GM04503 (cell line): Measurements from ENCODE around the gene MAP7D3.
"Not testable (repeated sequence)": the region's sequence is repeated elsewhere in the genome, so short reads cannot be mapped to it uniquely, and the experiment has no call there.

Experiments
- DNase-seq: peaks from one replicate; pipeline ENCODE4 v3.0.0-alpha.2; 2012; ENCODE audit warnings: low read depth

The MAP7D3 gene

DNA sequence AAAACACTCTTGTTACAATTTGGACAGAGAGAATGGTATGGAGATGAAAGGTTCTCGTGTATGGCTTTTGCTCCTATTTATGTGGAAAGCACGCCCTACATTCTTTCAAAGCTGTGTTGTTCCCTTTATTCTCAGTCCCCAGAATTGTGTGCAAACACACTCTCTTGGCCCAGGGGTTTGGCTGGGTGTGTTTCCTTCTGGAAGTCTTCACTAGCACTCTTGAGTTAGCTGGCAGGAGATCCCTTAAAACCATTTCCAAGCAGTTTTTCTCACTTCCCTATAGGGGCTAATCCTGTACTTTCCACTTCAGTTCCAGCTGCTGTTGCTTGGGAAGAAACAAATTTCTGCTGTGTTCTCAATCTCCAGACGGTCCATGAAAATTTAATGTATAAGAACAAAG is 68.8 kb downstream of the MAP7D3 start:
- DNase-seq = no peak

GRCh38 chrX:136179133-136179532 is 72.1 kb downstream of the MAP7D3 start:
- no peak for DNase-seq

GRCh38 chrX:136176399-136176825 is 74.8 kb downstream of the MAP7D3 start:
- DNase-seq = peak; percentile 91

DNA sequence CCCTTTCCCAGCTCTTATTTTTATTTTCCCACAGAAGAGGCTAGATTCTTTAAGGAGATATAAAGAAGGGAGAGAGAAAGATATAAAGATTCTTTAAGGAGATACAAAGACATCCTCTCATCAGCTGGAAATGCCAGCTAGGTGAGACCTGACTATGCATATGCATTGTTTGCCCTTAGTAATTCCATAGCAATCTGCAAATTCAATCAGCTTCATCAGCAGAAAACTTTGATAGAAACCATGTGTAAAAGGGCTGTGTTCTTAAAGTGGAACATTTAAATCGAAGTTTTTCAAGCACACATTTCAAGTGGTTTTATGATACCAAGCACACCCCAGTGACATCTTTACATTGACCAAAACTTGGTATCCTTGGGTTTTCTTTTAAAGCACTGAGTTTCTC is 79.8 kb downstream of the MAP7D3 start:
- DNase-seq = no peak

GRCh38 chrX:136170139-136170800 is 80.9 kb downstream of the MAP7D3 start:
- DNase-seq = peak; percentile 25

DNA sequence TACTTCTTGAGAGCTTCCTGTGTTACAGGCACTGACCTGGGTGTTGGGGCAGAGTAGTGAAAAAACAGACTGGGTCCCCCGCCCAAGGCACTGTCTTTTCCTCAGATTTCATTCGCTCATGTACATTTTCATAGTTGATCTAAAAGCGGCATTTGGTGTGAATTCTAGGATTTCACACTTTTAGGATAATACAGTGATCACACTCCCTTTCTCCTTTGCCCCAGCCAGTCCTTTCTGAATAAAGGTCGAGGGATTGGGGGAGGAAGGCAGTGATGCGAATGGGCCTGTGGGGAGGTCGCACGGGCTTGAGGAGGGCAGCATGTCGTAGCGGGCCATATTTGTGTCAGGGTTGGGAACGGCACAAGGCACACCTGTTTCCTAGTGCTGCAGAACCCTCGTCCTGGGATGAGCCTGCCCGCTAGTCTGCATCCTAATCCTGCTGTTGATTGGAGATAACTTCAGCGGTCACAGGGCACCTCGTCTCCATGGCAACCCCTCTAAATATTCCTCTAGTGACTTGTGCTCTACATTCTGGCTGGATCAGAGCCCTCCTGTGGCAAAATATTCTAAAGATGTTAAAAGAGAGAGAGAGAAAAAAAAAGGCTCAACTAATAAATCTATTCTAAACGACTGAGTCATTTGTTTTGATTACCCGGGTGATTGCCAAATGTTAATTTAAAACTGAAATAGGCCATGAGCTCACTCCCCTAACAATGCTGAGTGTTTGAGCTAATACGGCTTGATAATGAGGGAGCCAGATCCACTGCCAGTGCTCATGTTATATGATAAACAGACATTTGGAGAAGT is 82.1 kb downstream of the MAP7D3 start:
- DNase-seq = peak; percentile 95

DNA sequence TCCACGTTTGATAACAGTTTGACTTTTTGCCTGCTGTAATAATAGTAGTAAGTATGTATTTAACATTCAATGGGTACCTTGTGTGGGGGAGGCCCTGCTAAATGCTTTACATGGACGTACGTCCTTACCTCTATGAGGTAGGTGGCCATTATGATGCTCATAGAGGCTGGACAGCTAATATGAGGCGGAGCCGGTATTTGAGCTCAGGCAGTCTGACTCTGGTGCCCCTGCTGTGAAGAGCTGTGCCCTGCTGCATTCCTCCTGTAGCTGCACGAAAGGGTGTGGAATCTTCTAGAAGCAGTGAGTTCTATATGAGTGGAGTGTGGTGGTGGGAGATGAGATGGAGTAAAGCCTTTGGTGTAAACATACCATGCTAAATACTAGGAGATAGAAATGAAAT is 83.2 kb downstream of the MAP7D3 start:
- DNase-seq = not testable (repeated sequence)

DNA sequence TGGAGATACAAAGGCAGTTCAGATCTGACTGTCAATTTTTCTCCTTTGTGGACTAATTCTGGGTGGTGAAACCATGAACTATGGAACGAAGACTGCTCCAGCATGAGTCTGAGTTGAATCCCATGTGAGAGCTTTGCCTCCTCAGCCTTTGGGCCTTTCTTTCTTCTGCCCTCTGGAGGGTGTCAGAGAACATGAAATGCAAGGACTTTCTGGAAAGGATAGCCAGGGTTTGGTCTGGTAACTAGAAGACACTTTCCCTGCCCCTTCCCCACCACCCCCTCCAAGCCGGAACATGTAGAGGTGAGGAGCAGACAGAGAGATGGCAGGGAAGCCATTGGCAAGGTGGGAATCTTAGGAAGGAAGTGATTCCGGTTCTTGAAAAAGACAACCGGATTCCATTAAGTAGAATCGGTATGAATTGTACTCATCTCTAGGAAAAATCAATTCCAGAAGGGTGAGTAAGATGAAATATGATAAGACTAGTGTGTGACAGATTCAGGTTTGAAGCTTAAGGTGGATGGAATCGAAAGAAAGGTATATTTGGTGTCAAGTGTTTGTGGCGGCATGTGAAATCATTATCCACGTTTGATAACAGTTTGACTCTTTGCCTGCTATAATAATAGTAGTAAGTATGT is 84.9 kb downstream of the MAP7D3 start:
- DNase-seq = no peak

- no peak for DNase-seq
Observed at GRCh38 chrX:136165406-136165805, 85.8 kb downstream of the MAP7D3 start.

DNA sequence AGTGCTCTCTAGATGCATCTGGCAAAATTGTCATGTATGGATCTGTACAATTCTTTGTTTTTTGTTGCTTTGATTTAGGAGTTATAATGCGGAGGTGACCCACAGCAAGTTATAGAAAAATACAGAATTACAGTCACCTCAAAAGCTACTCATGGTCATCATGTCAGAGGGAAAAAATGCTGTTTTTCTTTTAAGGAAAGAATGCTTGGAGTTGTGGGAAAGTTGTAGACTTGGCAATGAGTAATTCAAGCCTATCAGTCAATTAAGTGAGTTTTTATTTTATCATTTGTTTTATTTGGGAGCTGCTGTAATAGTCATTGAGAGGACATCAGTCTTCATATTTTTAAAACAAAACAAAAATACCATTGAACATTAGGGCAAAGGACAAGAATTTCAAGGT is 87.5 kb downstream of the MAP7D3 start:
- no peak for DNase-seq
